Trophoblast cell (in vitro differentiated cells and primary cell): ENCODE results near the gene UNC119.

Source experiments
- DNase-seq, 2 donors: peaks; one replicate each; pipeline ENCODE4 v3.0.0-alpha.2; 2016
- H2AFZ ChIP-seq: 2 replicates; pipeline ENCODE4 v1.6.1; 2013; ENCODE audit warnings: low read length, moderate library complexity, mild to moderate bottlenecking; ENCODE audit not compliant: insufficient read depth, poor library complexity
- H2AK5ac ChIP-seq: 2 replicates; pipeline ENCODE4 v1.6.1; 2013; ENCODE audit warnings: mild to moderate bottlenecking, low read length
- H2BK120ac ChIP-seq: 2 replicates; pipeline ENCODE4 v1.6.1; 2013; ENCODE audit warnings: low read length, mild to moderate bottlenecking, moderate library complexity; ENCODE audit not compliant: insufficient read depth, poor library complexity
- H2BK12ac ChIP-seq: 2 replicates; pipeline ENCODE4 v1.6.1; 2013; ENCODE audit warnings: mild to moderate bottlenecking, low read length, moderate library complexity
- H2BK5ac ChIP-seq: 2 replicates; pipeline ENCODE4 v1.6.1; 2013; ENCODE audit warnings: low read length, low read depth, moderate library complexity, mild to moderate bottlenecking; ENCODE audit not compliant: poor library complexity
- H3K14ac ChIP-seq: 2 replicates; pipeline ENCODE4 v1.6.1; 2013; ENCODE audit warnings: mild to moderate bottlenecking, low read length
- H3K18ac ChIP-seq: 2 replicates; pipeline ENCODE4 v1.6.1; 2013; ENCODE audit warnings: mild to moderate bottlenecking, low read length
- H3K23ac ChIP-seq: 2 replicates; pipeline ENCODE4 v1.6.1; 2013; ENCODE audit warnings: low read length
- H3K27ac ChIP-seq: 2 replicates; pipeline ENCODE4 v1.5.1; 2013; ENCODE audit warnings: low read depth, mild to moderate bottlenecking, inconsistent platforms, low read length, moderate library complexity
- H3K27me3 ChIP-seq: 2 replicates; pipeline ENCODE4 v1.6.1; 2013; ENCODE audit warnings: inconsistent platforms, mild to moderate bottlenecking, low read length, moderate library complexity; ENCODE audit not compliant: insufficient read depth
- H3K36me3 ChIP-seq, 2 experiments: 1 replicate in 1 of 2; 2 replicates in 1 of 2; pipeline ENCODE4 v1.6.1; 2013; ENCODE audit warnings: low read length in 2 of 2, mild to moderate bottlenecking in 2 of 2, moderate library complexity in 1 of 2; ENCODE audit not compliant: insufficient read depth in 2 of 2, control insufficient read depth in 1 of 2
- H3K4ac ChIP-seq: 2 replicates; pipeline ENCODE4 v1.6.1; 2013; ENCODE audit warnings: low read depth, mild to moderate bottlenecking, low read length, moderate library complexity
- H3K4me1 ChIP-seq, 2 experiments: 1 replicate in 1 of 2; 2 replicates in 1 of 2; pipeline ENCODE4 v1.6.1; 2013; ENCODE audit warnings: low read length in 2 of 2, mild to moderate bottlenecking in 2 of 2, moderate library complexity in 1 of 2; ENCODE audit not compliant: insufficient read depth in 2 of 2, control insufficient read depth in 1 of 2
- H3K4me2 ChIP-seq: 2 replicates; pipeline ENCODE4 v1.6.1; 2013; ENCODE audit warnings: inconsistent platforms, mild to moderate bottlenecking, low read length, moderate library complexity
- H3K4me3 ChIP-seq: 2 replicates; pipeline ENCODE4 v1.5.1; 2013; ENCODE audit warnings: mild to moderate bottlenecking, low read depth, low read length, inconsistent platforms
- H3K79me1 ChIP-seq: one replicate; pipeline ENCODE4 v1.6.1; 2013; ENCODE audit warnings: low read length
- H3K79me2 ChIP-seq: 2 replicates; pipeline ENCODE4 v1.6.1; 2013; ENCODE audit warnings: low read length, mild to moderate bottlenecking; ENCODE audit not compliant: control insufficient read depth, insufficient read depth, poor library complexity
- H3K9ac ChIP-seq: 2 replicates; pipeline ENCODE4 v1.6.1; 2013; ENCODE audit warnings: mild to moderate bottlenecking, low read length
- H3K9me3 ChIP-seq: 2 replicates; pipeline ENCODE4 v1.6.1; 2013; ENCODE audit warnings: low read depth, mild to moderate bottlenecking, control low read depth, inconsistent platforms, low read length; ENCODE audit not compliant: insufficient read depth
- H4K12ac ChIP-seq: 2 replicates; pipeline ENCODE4 v1.6.1; 2013; ENCODE audit warnings: low read depth, mild to moderate bottlenecking, low read length, moderate library complexity
- H4K8ac ChIP-seq: 2 replicates; pipeline ENCODE4 v1.6.1; 2013; ENCODE audit warnings: low read depth, mild to moderate bottlenecking, low read length, moderate library complexity
- H4K91ac ChIP-seq: one replicate; pipeline ENCODE4 v1.6.1; 2013; ENCODE audit warnings: low read depth, mild to moderate bottlenecking, low read length, moderate library complexity
- WGBS: extraction: QIAGEN DNeasy Blood & Tissue Kit; methylation state at CpG from one replicate; pipeline ENCODE4 v1.1.7; 2013; ENCODE audit warnings: missing lambda C conversion rate; ENCODE audit not compliant: insufficient read length, insufficient coverage; ENCODE audit errors: extremely low coverage; 5-methylcytosine and 5-hydroxymethylcytosine counted together

The UNC119 gene

GRCh38 chr17:28498652-28499363 lies 53.6 kb downstream of the UNC119 start:
- no peak overlapping the region for H3K4ac ChIP-seq
- no peak overlapping the region for H2AFZ ChIP-seq
- no peak for DNase-seq
- no peaks in the 10 kb centered on the region for H3K27me3 ChIP-seq
- no peaks in the 10 kb centered on the region for H3K9me3 ChIP-seq
- H3K4me3 ChIP-seq = no peak overlapping the region
- H2BK12ac ChIP-seq = no peak overlapping the region
- H3K23ac ChIP-seq = no peak overlapping the region
- no peak overlapping the region for H4K12ac ChIP-seq
- H3K4me1 ChIP-seq = peaks cover 3 to 5% of the 10 kb centered on the region in 2 experiments
- H3K79me1 ChIP-seq = no peaks in the 10 kb centered on the region
- no peak overlapping the region for H2BK120ac ChIP-seq
- no peak overlapping the region for H3K14ac ChIP-seq
- H3K27ac ChIP-seq = no peak overlapping the region
- H2AK5ac ChIP-seq = no peak overlapping the region
- no peak overlapping the region for H3K18ac ChIP-seq
- H3K79me2 ChIP-seq = no peaks in the 10 kb centered on the region
- H3K9ac ChIP-seq = no peak overlapping the region
- no peak overlapping the region for H3K4me2 ChIP-seq
- no peak overlapping the region for H2BK5ac ChIP-seq
- no peak overlapping the region for H4K91ac ChIP-seq
- no CpG with 5 or more reads among the region's 12 CpGs for WGBS
- H3K36me3 ChIP-seq = no peaks in the 10 kb centered on the region
- no peak overlapping the region for H4K8ac ChIP-seq

DNA sequence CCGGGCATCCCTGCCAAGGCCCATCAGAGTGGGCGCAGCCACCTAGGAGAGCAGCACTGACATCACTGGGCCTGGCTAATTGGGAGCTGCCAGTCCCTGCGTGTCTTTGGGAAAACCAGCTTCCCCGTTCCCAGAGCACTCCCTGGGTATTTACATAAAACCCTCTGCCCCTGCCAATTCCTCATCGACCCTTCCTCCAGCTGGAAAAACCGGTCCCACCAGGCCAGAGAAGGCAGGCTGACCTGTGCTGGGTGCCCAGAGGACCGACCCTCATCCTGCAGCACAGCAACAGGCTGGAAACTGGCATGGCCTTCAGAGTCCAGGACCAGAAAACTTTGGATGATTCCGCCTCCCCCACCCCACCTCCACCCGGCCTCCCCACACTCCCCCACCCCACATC lies 54.5 kb downstream of the UNC119 start:
- Histone ChIP-seq H3K4me2 (no peak overlapping the region), H2BK120ac (no peak overlapping the region), H2AFZ (no peak overlapping the region), H3K9ac (no peak overlapping the region), H4K91ac (no peak overlapping the region), H3K27ac (no peak overlapping the region), H2BK12ac (no peak overlapping the region), H3K4me3 (no peak overlapping the region), H3K18ac (no peak overlapping the region), H3K9me3 (no peaks in the 10 kb centered on the region), H4K12ac (no peak overlapping the region), H2AK5ac (no peak overlapping the region), H2BK5ac (no peak overlapping the region), H3K36me3 (no peaks in the 10 kb centered on the region), H3K23ac (no peak overlapping the region), H3K79me2 (no peaks in the 10 kb centered on the region), H3K14ac (no peak overlapping the region), H3K79me1 (no peaks in the 10 kb centered on the region), H3K4me1 (peaks cover 3 to 5% of the 10 kb centered on the region in 2 experiments), H3K27me3 (no peaks in the 10 kb centered on the region), H3K4ac (no peak overlapping the region), H4K8ac (no peak overlapping the region)
- no CpG with 5 or more reads among the region's 9 CpGs for WGBS
- DNase-seq = no peak
